ENCODE results near the gene ZNF177. TPM values are rescaled to one million over a fixed set of nuclear protein-coding genes. Genes with fewer than 3 reads are reported as not detected.

The ZNF177 gene
- total RNA-seq, 2 experiments from 2014 or later = 0.69 to 0.75 TPM

Other genes with a start within 250 kb of the ZNF177 start
- not detected for gene OR7G1, start 247.2 kb upstream of the ZNF177 start, total RNA-seq
- gene OR7G3, start 236.1 kb upstream of the ZNF177 start, total RNA-seq = not detected
- gene ZNF317, start 222.6 kb upstream of the ZNF177 start, total RNA-seq = 10 to 100 TPM; 40.2 to 42.0 TPM
- not detected for gene OR7D2, start 184.0 kb upstream of the ZNF177 start, total RNA-seq
- gene OR7D4, start 143.4 kb upstream of the ZNF177 start, total RNA-seq = not detected
- not detected for gene OR7E24, start 112.1 kb upstream of the ZNF177 start, total RNA-seq
- 10 to 100 TPM in 1 of 2 experiments, 1 to 10 TPM in 1; 9.2 to 10.6 TPM for gene ZNF699, start 53.2 kb upstream of the ZNF177 start, total RNA-seq
- 10 to 100 TPM; 14.2 to 15.2 TPM for gene ZNF559, start 38.8 kb upstream of the ZNF177 start, total RNA-seq
- gene ZNF266, start 72.6 kb downstream of the ZNF177 start, total RNA-seq = 10 to 100 TPM; 29.4 to 31.7 TPM
- under 1 TPM in 1 of 2 experiments, not detected in 1; 0.06 TPM for gene ZNF560, start 135.6 kb downstream of the ZNF177 start, total RNA-seq
- gene ZNF426, start 175.6 kb downstream of the ZNF177 start, total RNA-seq = 10 to 100 TPM; 12.7 to 15.0 TPM
- 10 to 100 TPM; 52.0 to 52.2 TPM for gene ZNF121, start 221.5 kb downstream of the ZNF177 start, total RNA-seq